Uterus (tissue), 4 donors: ENCODE measurements around the gene SORL1. TPM values are rescaled to one million over a fixed set of nuclear protein-coding genes. Genes with fewer than 3 reads are reported as not detected.

Source experiments
- DNase-seq, 2 donors: peaks; one replicate each; pipeline ENCODE4 v3.0.0-alpha.2; 2019 to 2020
- H3K27ac ChIP-seq, 2 donors: fragments of 200-600 bp; sonication (generic); 1 replicate in 1 of 2; 2 replicates in 1 of 2; pipeline ENCODE4 v1.5.1; 2016 to 2018
- H3K27me3 ChIP-seq, 2 donors: fragments of 200-600 bp; sonication (generic); one replicate each; pipeline ENCODE4 v1.5.1; 2018 to 2019; ENCODE audit warnings: control low read depth in 1 of 2
- H3K36me3 ChIP-seq, 2 donors: fragments of 200-600 bp; sonication (generic); one replicate each; pipeline ENCODE4 v1.5.1; 2019; ENCODE audit warnings: control low read depth in 1 of 2
- H3K4me1 ChIP-seq, 2 donors: fragments of 200-600 bp; sonication (generic); one replicate each; pipeline ENCODE4 v1.5.1; 2018 to 2019; ENCODE audit warnings: control low read depth in 1 of 2
- H3K4me3 ChIP-seq, 2 donors: fragments of 200-600 bp; sonication (generic); 1 replicate in 1 of 2; 2 replicates in 1 of 2; pipeline ENCODE4 v1.5.1; 2018 to 2019; ENCODE audit warnings: mild to moderate bottlenecking in 1 of 2
- H3K9me3 ChIP-seq, 2 donors: fragments of 200-600 bp; sonication (generic); one replicate each; pipeline ENCODE4 v1.5.1; 2019; ENCODE audit warnings: control low read depth in 1 of 2
- POLR2A ChIP-seq, 2 donors: fragments of 450-650 bp; IDR thresholded peaks; one replicate each; pipeline ENCODE4 v1.6.1; 2016; ENCODE audit warnings: antibody characterized with exemption in 2 of 2, mild to moderate bottlenecking in 1 of 2, moderate library complexity in 1 of 2
- intact Hi-C: fragments of 100-400 bp; cut with DNase I; formaldehyde crosslinking; loops from one replicate; pipeline ENCODE4 v1.15.1; 2023; ENCODE audit warnings: low total_unique reads
- total RNA-seq, 4 donors: library from RNA; depleted of rRNA in 3 of 4; stranded (reverse); fragments of >200 nt in 3 of 4; gene quantifications; one replicate each; pipeline versions ENCODE4 v1.1.0 to v1.2.4, GENCODE V29; 2014 to 2023
- TF ChIP-seq, protein P1 (sequence below), 4 experiments: fragments of 200-600 bp in 2 of 4; fragments of 450-650 bp in 2 of 4; sonication (generic) in 2 of 4; IDR thresholded peaks; one replicate each; pipeline ENCODE4 v1.5.1; 2016 to 2019; ENCODE audit warnings: antibody characterized with exemption in 4 of 4, mild to moderate bottlenecking in 2 of 4, moderate library complexity in 1 of 4
- donor health status: DM: yes; HTN: yes; CAD: no.

SORL1 gene
- total RNA-seq, 4 donors from 2014 or later = 7.6 to 42.6 (median 17.2) TPM

DNA sequence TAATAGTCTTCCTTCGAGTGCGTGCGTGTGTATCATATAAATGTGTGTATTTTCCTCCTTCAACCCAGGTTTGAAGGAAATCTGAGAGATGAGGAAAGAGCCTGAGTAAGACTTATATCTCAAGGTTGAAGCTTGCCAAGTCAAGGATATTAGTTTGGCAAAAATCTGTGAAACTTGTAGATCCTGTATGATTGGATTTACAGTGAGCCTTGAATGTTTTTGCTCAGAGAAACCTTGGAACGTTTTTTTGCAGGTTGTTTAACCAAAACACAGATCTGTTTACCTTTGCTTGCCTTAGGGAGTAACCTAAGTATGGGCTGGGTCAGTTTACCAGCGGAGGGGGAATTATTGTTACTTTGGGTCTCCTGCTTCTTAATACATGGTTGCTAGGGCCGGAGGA is 36.5 kb downstream of the SORL1 start:
- TF ChIP-seq POLR2A (IDR thresholded peaks at IDR 0.05) = no peak
- TF ChIP-seq, protein P1, sequence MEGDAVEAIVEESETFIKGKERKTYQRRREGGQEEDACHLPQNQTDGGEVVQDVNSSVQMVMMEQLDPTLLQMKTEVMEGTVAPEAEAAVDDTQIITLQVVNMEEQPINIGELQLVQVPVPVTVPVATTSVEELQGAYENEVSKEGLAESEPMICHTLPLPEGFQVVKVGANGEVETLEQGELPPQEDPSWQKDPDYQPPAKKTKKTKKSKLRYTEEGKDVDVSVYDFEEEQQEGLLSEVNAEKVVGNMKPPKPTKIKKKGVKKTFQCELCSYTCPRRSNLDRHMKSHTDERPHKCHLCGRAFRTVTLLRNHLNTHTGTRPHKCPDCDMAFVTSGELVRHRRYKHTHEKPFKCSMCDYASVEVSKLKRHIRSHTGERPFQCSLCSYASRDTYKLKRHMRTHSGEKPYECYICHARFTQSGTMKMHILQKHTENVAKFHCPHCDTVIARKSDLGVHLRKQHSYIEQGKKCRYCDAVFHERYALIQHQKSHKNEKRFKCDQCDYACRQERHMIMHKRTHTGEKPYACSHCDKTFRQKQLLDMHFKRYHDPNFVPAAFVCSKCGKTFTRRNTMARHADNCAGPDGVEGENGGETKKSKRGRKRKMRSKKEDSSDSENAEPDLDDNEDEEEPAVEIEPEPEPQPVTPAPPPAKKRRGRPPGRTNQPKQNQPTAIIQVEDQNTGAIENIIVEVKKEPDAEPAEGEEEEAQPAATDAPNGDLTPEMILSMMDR (IDR thresholded peaks at IDR 0.05) = no peak
- DNase-seq = no peak
- H3K36me3 ChIP-seq = no peaks in the 10 kb centered on the region
- no peaks in the 10 kb centered on the region for H3K4me1 ChIP-seq
- no peaks in the 10 kb centered on the region for H3K9me3 ChIP-seq
- H3K27me3 ChIP-seq = no peaks in the 10 kb centered on the region
- intact Hi-C loops = no loop called here
- no peak overlapping the region for H3K27ac ChIP-seq
- H3K4me3 ChIP-seq = no peak overlapping the region

DNA sequence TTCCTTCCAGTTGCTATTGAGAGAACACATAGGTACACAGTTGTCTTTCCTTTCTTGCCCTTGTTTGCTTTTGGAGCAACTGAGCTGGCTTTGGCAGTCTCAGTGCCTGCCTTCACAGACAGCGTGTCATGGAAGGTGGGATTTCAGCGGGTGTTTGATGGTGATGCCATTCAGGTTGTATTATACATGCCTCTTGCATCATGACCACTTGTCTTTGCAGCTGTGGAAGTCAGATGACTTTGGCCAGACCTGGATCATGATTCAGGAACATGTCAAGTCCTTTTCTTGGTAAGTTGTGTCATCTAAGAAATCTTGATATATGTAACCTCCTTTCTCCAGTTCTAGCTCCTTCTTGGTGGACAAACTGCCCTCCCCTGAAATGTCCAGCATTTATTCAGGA is 37.7 kb downstream of the SORL1 start:
- no peaks in the 10 kb centered on the region for H3K36me3 ChIP-seq
- intact Hi-C loops = no loop called here
- no peak overlapping the region for H3K4me3 ChIP-seq
- no peak for DNase-seq
- no peaks in the 10 kb centered on the region for H3K9me3 ChIP-seq
- H3K27me3 ChIP-seq = no peaks in the 10 kb centered on the region
- no peak overlapping the region for H3K27ac ChIP-seq
- TF ChIP-seq, protein P1 (IDR thresholded peaks at IDR 0.05) = no peak
- TF ChIP-seq POLR2A (IDR thresholded peaks at IDR 0.05) = no peak
- H3K4me1 ChIP-seq = no peaks in the 10 kb centered on the region

DNA sequence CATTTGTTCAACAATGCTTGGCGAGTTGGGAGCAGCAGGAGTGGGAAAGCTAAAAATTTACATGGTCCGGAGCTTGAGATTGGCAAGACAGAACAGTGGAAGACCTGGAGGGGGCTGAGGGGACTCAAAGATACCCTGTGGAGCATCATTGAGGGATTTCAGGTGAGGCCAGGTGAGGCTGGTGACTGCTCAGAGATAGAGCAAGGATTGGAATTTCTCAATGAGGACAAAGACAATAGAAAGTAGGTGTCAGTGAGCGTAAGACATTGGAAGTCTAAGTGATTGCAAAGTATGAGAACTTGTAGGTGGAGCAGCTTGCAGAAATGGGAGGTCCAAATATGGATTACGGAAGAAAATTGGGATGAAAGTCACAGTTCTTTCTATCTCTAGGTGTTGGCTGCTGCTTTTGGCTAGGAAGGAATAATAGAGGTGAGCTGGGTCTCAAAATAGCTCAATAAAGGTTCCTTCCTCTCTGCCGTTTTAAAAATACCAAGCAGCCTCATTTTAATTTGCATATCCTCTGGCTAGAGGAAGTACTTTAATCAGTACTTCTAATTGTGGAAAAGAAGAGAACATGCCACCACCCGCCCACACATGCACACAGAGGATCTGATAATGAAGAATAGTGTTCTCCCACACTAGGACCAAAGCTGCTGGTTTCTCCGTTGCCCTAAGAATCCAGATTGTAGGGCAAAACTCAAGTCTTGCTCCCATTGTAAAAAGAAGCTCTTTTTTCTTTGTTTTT is 42.4 kb downstream of the SORL1 start:
- no peak for TF ChIP-seq POLR2A (IDR thresholded peaks at IDR 0.05)
- TF ChIP-seq, protein P1 (IDR thresholded peaks at IDR 0.05) = no peak
- no peaks in the 10 kb centered on the region for H3K9me3 ChIP-seq
- intact Hi-C loops = no loop called here
- H3K36me3 ChIP-seq = no peaks in the 10 kb centered on the region
- no peak overlapping the region for H3K4me3 ChIP-seq
- H3K4me1 ChIP-seq = no peaks in the 10 kb centered on the region
- H3K27ac ChIP-seq = no peak overlapping the region
- H3K27me3 ChIP-seq = no peaks in the 10 kb centered on the region
- DNase-seq = no peak

DNA sequence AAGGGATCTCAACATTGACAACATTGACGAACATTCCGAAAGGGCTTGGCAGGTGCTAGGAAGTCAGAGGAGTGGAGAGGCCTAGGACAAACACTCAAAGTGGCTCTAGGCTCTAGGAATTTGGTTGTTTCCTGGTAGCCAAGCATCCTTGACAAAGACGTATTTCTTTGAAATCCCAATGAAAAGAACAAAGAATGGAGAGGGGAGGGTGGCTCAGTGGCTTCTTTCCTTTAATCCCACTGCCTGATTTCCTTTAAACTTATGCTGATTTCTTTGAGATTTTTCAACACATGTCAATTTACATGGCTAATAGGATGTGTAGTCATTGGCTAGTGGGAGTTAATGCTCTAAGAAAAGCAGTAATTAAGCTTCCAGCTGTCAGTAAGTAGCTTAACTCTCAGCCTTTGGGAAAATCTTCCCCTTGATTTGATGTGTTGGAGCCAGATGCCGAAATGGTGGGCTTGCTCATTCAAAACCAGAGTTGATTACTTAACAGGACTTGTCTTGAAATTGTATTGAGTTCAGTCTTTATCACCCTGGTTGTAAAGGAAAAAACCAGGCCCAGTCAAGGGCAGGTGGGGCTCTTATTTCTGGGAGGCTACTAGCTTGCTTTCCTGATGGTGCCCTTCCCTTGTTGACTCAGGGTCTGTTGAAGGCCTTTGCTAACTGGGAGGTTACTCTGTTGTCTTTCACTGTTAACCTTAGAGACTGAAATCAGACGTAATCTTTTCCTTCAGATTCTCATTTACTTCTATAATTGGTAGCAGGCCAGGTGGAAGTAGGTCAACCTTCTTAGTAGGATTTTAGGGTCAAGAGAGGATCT is 45.3 kb downstream of the SORL1 start:
- Histone ChIP-seq H3K4me3 (no peak overlapping the region), H3K27ac (no peak overlapping the region)

More for the DNA sequence above, 45.3 kb downstream of the SORL1 start:
- no peaks in the 10 kb centered on the region for H3K36me3 ChIP-seq
- no peaks in the 10 kb centered on the region for H3K9me3 ChIP-seq
- H3K4me1 ChIP-seq = no peaks in the 10 kb centered on the region
- TF ChIP-seq, protein P1 (IDR thresholded peaks at IDR 0.05) = no peak
- no peak for TF ChIP-seq POLR2A (IDR thresholded peaks at IDR 0.05)
- intact Hi-C loops = no loop called here
- H3K27me3 ChIP-seq = no peaks in the 10 kb centered on the region
- no peak for DNase-seq
